ENCODE measurements around the gene SECISBP2L.

The SECISBP2L gene

GRCh38 chr15:49055630-49056029 lies 9.4 kb upstream of the SECISBP2L start:
- Histone ChIP-seq H3K36me3 (ENCODE audit: low read length) (no peaks in the 10 kb centered on the region), H3K9me3 (ENCODE audit: insufficient read depth, low read length) (no peaks in the 10 kb centered on the region), H3K9me2 (replicated peaks; ENCODE audit: insufficient read depth, low read length) (no peaks in the 10 kb centered on the region), H3K27ac (ENCODE audit: low read depth, low read length) (no peak overlapping the region), H4K20me1 (ENCODE audit: low read depth, low read length) (no peaks in the 10 kb centered on the region), H3F3A (ENCODE audit: insufficient read depth) (no peaks in the 10 kb centered on the region), H3K4me2 (ENCODE audit: low read depth, low read length, poor library complexity, severe bottlenecking) (no peak overlapping the region), H3K4me3 (ENCODE audit: insufficient read depth, low read length, poor library complexity, severe bottlenecking) (no peak overlapping the region), H2AFZ (ENCODE audit: low read depth, low read length, severe bottlenecking) (no peak overlapping the region), H3K9ac (ENCODE audit: low read length) (no peak overlapping the region), H3K79me2 (ENCODE audit: insufficient read depth, low read length) (no peaks in the 10 kb centered on the region), H3K27me3 (ENCODE audit: low read length) (no peaks in the 10 kb centered on the region)
- TF ChIP-seq CTCF (IDR thresholded peaks at IDR 0.05; ENCODE audit: insufficient read depth, low read length, poor library complexity, severe bottlenecking): no peak

GRCh38 chr15:49052662-49053061 lies 6.4 kb upstream of the SECISBP2L start:
- TF ChIP-seq EZH2phosphoT487 (conservative IDR thresholded peaks at IDR 0.05; ENCODE audit: low read length): no peak
- TF ChIP-seq CTCF (IDR thresholded peaks at IDR 0.05; ENCODE audit: insufficient read depth, low read length, poor library complexity, severe bottlenecking): no peak

GRCh38 chr15:49047456-49047855 lies 1.2 kb upstream of the SECISBP2L start:
- Histone ChIP-seq H3K9ac (ENCODE audit: low read length) (no peak overlapping the region), H3K4me3 (ENCODE audit: insufficient read depth, low read length, poor library complexity, severe bottlenecking) (no peak overlapping the region), H3K27ac (ENCODE audit: low read depth, low read length) (no peak overlapping the region), H3K9me3 (ENCODE audit: insufficient read depth, low read length) (no peaks in the 10 kb centered on the region), H3K9me2 (replicated peaks; ENCODE audit: insufficient read depth, low read length) (no peaks in the 10 kb centered on the region), H3K4me2 (ENCODE audit: low read depth, low read length, poor library complexity, severe bottlenecking) (no peak overlapping the region), H3K79me2 (ENCODE audit: insufficient read depth, low read length) (no peaks in the 10 kb centered on the region), H3K36me3 (ENCODE audit: low read length) (no peaks in the 10 kb centered on the region), H2AFZ (ENCODE audit: low read depth, low read length, severe bottlenecking) (no peak overlapping the region), H4K20me1 (ENCODE audit: low read depth, low read length) (peaks cover 4% of the 10 kb centered on the region; the same call in 1 of the 2 replicates), H3K27me3 (ENCODE audit: low read length) (no peaks in the 10 kb centered on the region), H3F3A (ENCODE audit: insufficient read depth) (peaks cover 16% of the 10 kb centered on the region)
- TF ChIP-seq EZH2phosphoT487 (conservative IDR thresholded peaks at IDR 0.05; ENCODE audit: low read length) (no peak), CTCF (IDR thresholded peaks at IDR 0.05; ENCODE audit: insufficient read depth, low read length, poor library complexity, severe bottlenecking) (no peak)

More at GRCh38 chr15:49052662-49053061, 6.4 kb upstream of the SECISBP2L start:
- no peaks in the 10 kb centered on the region for H4K20me1 ChIP-seq (ENCODE audit: low read depth, low read length)
- no peak overlapping the region for H3K27ac ChIP-seq (ENCODE audit: low read depth, low read length)
- no peak overlapping the region for H3K4me3 ChIP-seq (ENCODE audit: insufficient read depth, low read length, poor library complexity, severe bottlenecking)
- no peaks in the 10 kb centered on the region for H3K9me2 ChIP-seq (replicated peaks; ENCODE audit: insufficient read depth, low read length)
- H3K4me2 ChIP-seq (ENCODE audit: low read depth, low read length, poor library complexity, severe bottlenecking): no peak overlapping the region
- H3K79me2 ChIP-seq (ENCODE audit: insufficient read depth, low read length): no peaks in the 10 kb centered on the region
- H2AFZ ChIP-seq (ENCODE audit: low read depth, low read length, severe bottlenecking): no peak overlapping the region
- no peak overlapping the region for H3K9ac ChIP-seq (ENCODE audit: low read length)
- H3K9me3 ChIP-seq (ENCODE audit: insufficient read depth, low read length): no peaks in the 10 kb centered on the region
- peaks cover 2% of the 10 kb centered on the region; the same call in 1 of the 2 replicates for H3F3A ChIP-seq (ENCODE audit: insufficient read depth)
- no peaks in the 10 kb centered on the region for H3K36me3 ChIP-seq (ENCODE audit: low read length)
- no peaks in the 10 kb centered on the region for H3K27me3 ChIP-seq (ENCODE audit: low read length)
